ENCODE measurements around the gene GNE.
"Not testable (repeated sequence)": the region's sequence is repeated elsewhere in the genome, so short reads cannot be mapped to it uniquely, and the experiment has no call there.

GNE gene, protein sequence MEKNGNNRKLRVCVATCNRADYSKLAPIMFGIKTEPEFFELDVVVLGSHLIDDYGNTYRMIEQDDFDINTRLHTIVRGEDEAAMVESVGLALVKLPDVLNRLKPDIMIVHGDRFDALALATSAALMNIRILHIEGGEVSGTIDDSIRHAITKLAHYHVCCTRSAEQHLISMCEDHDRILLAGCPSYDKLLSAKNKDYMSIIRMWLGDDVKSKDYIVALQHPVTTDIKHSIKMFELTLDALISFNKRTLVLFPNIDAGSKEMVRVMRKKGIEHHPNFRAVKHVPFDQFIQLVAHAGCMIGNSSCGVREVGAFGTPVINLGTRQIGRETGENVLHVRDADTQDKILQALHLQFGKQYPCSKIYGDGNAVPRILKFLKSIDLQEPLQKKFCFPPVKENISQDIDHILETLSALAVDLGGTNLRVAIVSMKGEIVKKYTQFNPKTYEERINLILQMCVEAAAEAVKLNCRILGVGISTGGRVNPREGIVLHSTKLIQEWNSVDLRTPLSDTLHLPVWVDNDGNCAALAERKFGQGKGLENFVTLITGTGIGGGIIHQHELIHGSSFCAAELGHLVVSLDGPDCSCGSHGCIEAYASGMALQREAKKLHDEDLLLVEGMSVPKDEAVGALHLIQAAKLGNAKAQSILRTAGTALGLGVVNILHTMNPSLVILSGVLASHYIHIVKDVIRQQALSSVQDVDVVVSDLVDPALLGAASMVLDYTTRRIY

DNA sequence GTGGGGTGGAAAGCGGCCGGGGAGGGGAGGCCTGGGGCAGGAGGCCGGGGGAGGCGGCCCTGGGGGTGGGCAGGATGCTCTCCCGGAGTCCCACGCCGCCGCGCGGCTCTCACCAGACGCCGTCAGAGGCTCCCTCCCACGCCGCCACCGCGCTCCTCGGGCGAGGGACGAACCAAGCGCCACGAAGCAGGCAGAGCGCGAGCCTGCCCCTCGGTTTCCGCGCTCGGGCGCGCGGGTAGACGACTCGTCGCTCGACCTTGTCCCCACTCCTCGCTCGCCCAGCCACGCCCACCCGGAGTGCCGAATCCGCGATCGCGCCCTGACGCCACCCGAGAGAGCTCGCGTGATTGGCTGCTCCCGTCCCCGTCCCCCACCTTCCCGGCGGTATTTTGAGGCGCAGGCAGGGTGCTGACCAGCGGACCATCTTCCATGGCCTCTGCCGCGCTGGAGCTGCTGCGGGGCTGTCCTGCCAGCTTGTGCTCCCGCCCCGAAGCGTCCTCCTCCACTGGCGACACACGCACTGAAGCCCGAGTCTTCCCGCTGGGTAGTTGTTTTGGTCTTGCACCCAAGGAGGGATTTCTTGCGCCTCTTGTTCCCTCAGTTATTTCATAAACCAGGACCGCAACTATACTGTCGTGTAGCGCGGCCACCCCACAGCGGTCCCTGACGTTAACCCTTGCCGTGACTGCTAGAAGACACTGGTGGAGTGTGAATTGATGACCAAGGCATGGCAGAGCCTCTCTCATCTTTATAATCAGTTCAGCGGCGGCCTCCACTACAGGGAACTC, at the start of gene GNE:
Gene GNE (minus strand): TSS at position 241 of the 788 bp plus-strand sequence. CDS start 9,093 bp downstream, outside the sequence.
- peak within 1 kb of the TSS; percentile 68 for H3K4me3 ChIP-seq (ENCODE audit: low read length)
- TF ChIP-seq, protein P1, sequence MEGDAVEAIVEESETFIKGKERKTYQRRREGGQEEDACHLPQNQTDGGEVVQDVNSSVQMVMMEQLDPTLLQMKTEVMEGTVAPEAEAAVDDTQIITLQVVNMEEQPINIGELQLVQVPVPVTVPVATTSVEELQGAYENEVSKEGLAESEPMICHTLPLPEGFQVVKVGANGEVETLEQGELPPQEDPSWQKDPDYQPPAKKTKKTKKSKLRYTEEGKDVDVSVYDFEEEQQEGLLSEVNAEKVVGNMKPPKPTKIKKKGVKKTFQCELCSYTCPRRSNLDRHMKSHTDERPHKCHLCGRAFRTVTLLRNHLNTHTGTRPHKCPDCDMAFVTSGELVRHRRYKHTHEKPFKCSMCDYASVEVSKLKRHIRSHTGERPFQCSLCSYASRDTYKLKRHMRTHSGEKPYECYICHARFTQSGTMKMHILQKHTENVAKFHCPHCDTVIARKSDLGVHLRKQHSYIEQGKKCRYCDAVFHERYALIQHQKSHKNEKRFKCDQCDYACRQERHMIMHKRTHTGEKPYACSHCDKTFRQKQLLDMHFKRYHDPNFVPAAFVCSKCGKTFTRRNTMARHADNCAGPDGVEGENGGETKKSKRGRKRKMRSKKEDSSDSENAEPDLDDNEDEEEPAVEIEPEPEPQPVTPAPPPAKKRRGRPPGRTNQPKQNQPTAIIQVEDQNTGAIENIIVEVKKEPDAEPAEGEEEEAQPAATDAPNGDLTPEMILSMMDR (conservative IDR thresholded peaks at IDR 0.05; ENCODE audit: low read depth, low read length) = no peak
- DNase-seq (ENCODE audit: low read depth) = peak; percentile 82

DNA sequence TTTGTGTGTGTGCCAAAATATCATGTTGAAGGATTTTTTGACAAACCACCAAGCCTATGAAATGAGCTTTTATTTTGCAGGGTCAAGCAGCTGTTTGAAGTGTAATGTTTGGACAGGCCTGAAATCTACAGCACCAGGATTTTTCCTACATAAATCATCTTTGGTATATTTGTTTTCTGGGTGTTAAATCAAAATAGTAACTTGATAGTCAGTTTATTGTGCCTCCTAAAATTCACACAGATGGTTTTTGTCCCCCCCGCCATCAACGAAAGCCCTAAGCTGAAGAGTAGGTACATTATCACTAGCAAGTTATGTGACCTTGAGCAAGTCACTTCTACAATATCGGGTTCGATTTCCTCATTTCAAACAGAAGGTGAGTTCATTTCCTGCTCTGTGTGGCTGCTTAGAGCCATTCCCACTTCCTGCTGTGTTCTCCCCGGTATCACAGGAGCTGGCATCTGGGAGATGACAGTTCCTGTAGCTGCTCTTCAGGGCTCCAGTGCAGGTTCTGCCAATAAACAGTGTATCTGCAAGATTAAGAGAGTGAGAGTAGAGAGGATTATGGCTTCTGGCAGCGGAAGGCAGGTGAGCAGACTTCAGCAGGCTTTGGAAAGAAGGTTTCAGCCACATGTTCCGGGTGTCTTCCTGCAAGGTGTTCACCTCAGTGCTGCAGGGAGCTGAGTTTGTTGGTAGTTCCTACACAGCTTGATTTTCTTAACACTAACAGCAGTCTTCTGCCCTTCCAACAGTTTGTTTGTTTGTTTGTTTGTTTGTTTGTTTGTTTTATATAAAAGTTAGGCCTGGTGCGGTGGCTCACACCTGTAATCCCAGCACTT, 48.4 kb upstream of the GNE start:
- DNase-seq (ENCODE audit: low read depth) = no peak
- TF ChIP-seq, protein P1 (conservative IDR thresholded peaks at IDR 0.05; ENCODE audit: low read depth, low read length) = no peak
- H3K4me3 ChIP-seq (ENCODE audit: low read length) = no peak overlapping the region

DNA sequence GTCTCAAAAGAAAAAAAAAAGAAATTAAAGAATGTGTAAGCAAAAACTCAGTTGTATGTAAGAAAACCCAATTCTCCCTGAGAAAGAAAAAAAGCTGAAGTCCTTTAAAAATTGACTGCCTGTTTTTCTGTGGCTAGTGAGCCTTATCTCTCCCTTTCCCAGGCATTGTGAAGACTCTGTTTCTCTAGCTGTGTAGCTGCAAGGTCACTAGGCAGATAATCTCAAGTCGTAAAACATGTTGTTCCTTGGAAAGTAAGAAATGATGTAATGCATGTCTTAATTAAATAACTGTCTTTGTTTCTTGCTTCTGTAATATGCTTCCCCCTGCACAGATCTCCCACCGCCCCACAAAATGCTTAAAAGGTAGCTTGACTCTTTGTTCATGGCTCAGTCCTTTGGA, 46.1 kb upstream of the GNE start:
- not testable (repeated sequence) for H3K4me3 ChIP-seq (ENCODE audit: low read length); DNase-seq (ENCODE audit: low read depth)

DNA sequence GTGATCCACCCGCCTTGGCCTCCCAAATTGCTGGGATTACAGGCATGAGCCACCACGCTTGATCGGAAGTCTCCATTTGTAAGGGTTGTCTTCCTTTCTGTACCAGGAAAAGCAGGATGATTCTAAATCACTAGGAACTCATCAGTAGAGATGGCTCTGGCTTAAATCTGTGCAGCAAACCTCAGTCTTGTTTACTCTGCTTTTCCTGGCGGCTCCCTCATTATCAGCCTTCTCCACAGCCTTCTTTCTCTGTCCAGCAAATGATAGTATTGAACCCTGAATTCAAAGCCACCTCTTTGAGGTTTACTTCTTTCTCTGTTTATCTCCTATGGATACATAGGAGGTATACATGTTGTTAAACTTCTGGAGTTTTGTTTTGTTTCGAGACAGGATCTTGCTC, 43.0 kb upstream of the GNE start:
- DNase-seq (ENCODE audit: low read depth) = no peak
- TF ChIP-seq, protein P1 (conservative IDR thresholded peaks at IDR 0.05; ENCODE audit: low read depth, low read length) = no peak
- no peak overlapping the region for H3K4me3 ChIP-seq (ENCODE audit: low read length)

DNA sequence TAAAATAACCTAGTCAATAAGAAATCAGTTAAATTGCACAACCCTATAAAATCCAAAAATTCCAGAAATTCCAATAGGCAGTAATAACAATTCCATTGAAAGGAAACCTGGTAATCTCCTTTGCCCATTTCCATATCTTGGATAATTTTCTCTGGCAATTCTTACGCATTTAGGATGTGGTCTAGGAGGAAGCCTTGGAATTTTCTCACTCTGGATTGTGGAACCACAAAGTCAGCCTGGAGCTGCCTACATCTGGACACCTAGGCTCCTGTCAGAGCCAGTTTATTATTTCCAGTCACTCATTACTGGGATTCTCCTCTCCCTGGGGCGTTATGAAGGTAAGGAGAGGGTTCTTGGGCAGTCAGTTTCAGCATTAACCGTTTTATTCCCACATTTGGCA, 40.3 kb upstream of the GNE start:
- DNase-seq (ENCODE audit: low read depth) = peak; percentile 2
- TF ChIP-seq, protein P1 (conservative IDR thresholded peaks at IDR 0.05; ENCODE audit: low read depth, low read length) = no peak
- no peak overlapping the region for H3K4me3 ChIP-seq (ENCODE audit: low read length)

DNA sequence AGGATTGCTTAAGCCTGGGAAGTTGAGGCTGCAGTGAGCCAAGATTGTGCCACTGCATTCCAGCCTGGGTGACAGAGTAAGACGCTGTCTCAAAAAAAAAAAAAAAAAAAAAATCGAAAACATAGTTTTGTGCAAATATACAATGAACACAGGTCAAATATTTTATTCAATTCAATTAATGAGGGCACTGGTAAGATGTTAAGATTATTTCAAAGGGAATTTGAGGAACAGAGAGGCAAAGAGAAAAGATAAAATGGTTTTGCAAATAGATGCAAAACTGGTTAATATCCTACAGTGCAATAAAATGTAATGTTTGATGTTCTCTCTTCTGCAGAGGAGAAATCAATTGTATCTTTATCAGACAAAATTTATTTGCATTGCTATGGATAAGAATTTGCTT, 39.5 kb upstream of the GNE start:
- H3K4me3 ChIP-seq (ENCODE audit: low read length) = no peak overlapping the region
- TF ChIP-seq, protein P1 (conservative IDR thresholded peaks at IDR 0.05; ENCODE audit: low read depth, low read length) = no peak
- no peak for DNase-seq (ENCODE audit: low read depth)

DNA sequence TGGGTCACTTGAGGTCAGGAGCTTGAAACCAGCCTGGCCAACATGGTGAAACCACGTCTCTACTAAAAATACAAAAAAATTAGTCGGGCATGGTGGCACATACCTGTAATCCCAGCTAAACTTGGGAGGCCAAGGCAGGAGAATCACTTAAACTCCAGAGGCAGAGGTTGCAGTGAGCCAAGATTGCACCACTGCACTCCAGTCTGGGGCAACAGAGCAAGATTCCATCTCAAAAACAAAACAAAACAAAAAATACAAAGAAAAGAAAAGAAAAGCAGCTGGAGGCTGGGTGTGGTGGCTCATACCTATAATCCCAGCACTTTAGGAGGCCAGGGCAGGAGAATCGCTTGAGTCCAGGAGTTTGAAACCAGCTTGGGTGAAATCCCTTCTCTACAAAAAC, 36.7 kb upstream of the GNE start:
- not testable (repeated sequence) for H3K4me3 ChIP-seq (ENCODE audit: low read length); DNase-seq (ENCODE audit: low read depth)

All from retinal pigment epithelial cell (primary cell).